SU-DHL-6 (cell line): ENCODE measurements around the gene RPS6KA5.

Source experiments
- H2AFZ ChIP-seq: fragments of 200-600 bp; sonication (generic); 2 replicates; pipeline ENCODE4 v1.6.1; 2014; ENCODE audit warnings: low read depth, mild to moderate bottlenecking, moderate library complexity, mixed read lengths, antibody characterized with exemption, low read length; ENCODE audit not compliant: severe bottlenecking
- H3F3A ChIP-seq: fragments of 200-600 bp; shearing (Covaris generic); 2 replicates; pipeline ENCODE4 v1.6.0; 2016; ENCODE audit warnings: antibody characterized with exemption, mild to moderate bottlenecking; ENCODE audit not compliant: insufficient read depth
- H3K27ac ChIP-seq: fragments of 200-600 bp; sonication (generic); 2 replicates; pipeline ENCODE4 v1.5.1; 2016; ENCODE audit warnings: low read depth, mild to moderate bottlenecking, low read length, moderate library complexity, mixed read lengths
- H3K27me3 ChIP-seq: fragments of 200-600 bp; sonication (generic), shearing (Covaris generic); 2 replicates; pipeline ENCODE4 v1.6.0; 2014; ENCODE audit warnings: mild to moderate bottlenecking, low read length
- H3K36me3 ChIP-seq: fragments of 200-600 bp; sonication (generic); 2 replicates; pipeline ENCODE4 v1.6.1; 2014; ENCODE audit warnings: mild to moderate bottlenecking, low read length, mixed read lengths
- H3K4me2 ChIP-seq: fragments of 300-600, 200-600 bp; shearing (Covaris generic), sonication (generic); 2 replicates; pipeline ENCODE4 v1.6.0; 2014; ENCODE audit warnings: low read length, low read depth, mild to moderate bottlenecking; ENCODE audit not compliant: poor library complexity, severe bottlenecking
- H3K4me3 ChIP-seq: fragments of 200-600 bp; sonication (generic); 2 replicates; pipeline ENCODE4 v1.5.1; 2014; ENCODE audit warnings: antibody characterized with exemption, low read length, mild to moderate bottlenecking, mixed read lengths; ENCODE audit not compliant: insufficient read depth, poor library complexity, severe bottlenecking
- H3K79me2 ChIP-seq: fragments of 200-600 bp; sonication (generic); 2 replicates; pipeline ENCODE4 v1.6.1; 2014; ENCODE audit warnings: mild to moderate bottlenecking, low read length, moderate library complexity; ENCODE audit not compliant: insufficient read depth
- H3K9ac ChIP-seq: fragments of 200-600 bp; sonication (generic); 2 replicates; pipeline ENCODE4 v1.7.0; 2014; ENCODE audit warnings: mild to moderate bottlenecking, low read length
- H3K9me2 ChIP-seq: fragments of 200-600 bp; sonication (generic); replicated peaks from 2 replicates; pipeline ENCODE4 v1.6.1; 2014; ENCODE audit warnings: low read length; ENCODE audit not compliant: insufficient read depth
- H3K9me3 ChIP-seq: fragments of 200-600 bp; sonication (generic); 2 replicates; pipeline ENCODE4 v1.6.1; 2014; ENCODE audit warnings: low read length, mixed read lengths; ENCODE audit not compliant: insufficient read depth
- H4K20me1 ChIP-seq: fragments of 200-600 bp; sonication (generic); 2 replicates; pipeline ENCODE4 v1.6.1; 2014; ENCODE audit warnings: low read depth, mild to moderate bottlenecking, antibody characterized with exemption, low read length, moderate library complexity, mixed read lengths
- CTCF ChIP-seq: fragments of 200-600 bp; sonication (generic); IDR thresholded peaks from one replicate; pipeline ENCODE4 v1.5.1; 2017; ENCODE audit warnings: antibody characterized with exemption, mild to moderate bottlenecking, low read length, moderate library complexity; ENCODE audit not compliant: insufficient read depth, poor library complexity, severe bottlenecking
- EZH2phosphoT487 ChIP-seq: fragments of 200-600 bp; sonication (generic), shearing (Covaris generic); conservative IDR thresholded peaks from 2 replicates; pipeline ENCODE4 v1.6.1; 2018; ENCODE audit warnings: mild to moderate bottlenecking, antibody characterized with exemption, low read length, moderate library complexity, mixed read lengths

RPS6KA5 gene

GRCh38 chr14:90996967-90997366, 63.5 kb downstream of the RPS6KA5 start:
- Histone ChIP-seq H2AFZ (no peak overlapping the region), H3K27ac (no peak overlapping the region), H3K36me3 (no peaks in the 10 kb centered on the region), H3K79me2 (no peaks in the 10 kb centered on the region), H3K9ac (no peak overlapping the region), H3K4me3 (no peak overlapping the region), H4K20me1 (no peaks in the 10 kb centered on the region), H3K4me2 (no peak overlapping the region), H3F3A (no peaks in the 10 kb centered on the region), H3K27me3 (no peaks in the 10 kb centered on the region), H3K9me2 (no peaks in the 10 kb centered on the region), H3K9me3 (no peaks in the 10 kb centered on the region)
- TF ChIP-seq CTCF, result no peak
- no peak for TF ChIP-seq EZH2phosphoT487

- Histone ChIP-seq H3K9me2 (no peaks in the 10 kb centered on the region), H3K9me3 (no peaks in the 10 kb centered on the region), H3K9ac (no peak overlapping the region), H3K36me3 (no peaks in the 10 kb centered on the region), H3K27me3 (no peaks in the 10 kb centered on the region), H4K20me1 (no peaks in the 10 kb centered on the region), H3K27ac (no peak overlapping the region), H3K4me2 (no peak overlapping the region), H3F3A (no peaks in the 10 kb centered on the region), H2AFZ (no peak overlapping the region), H3K4me3 (no peak overlapping the region), H3K79me2 (no peaks in the 10 kb centered on the region)
- no peak for TF ChIP-seq CTCF
- TF ChIP-seq EZH2phosphoT487, result no peak
Measured at GRCh38 chr14:90995785-90996184, 64.7 kb downstream of the RPS6KA5 start.

- no peak for TF ChIP-seq EZH2phosphoT487
- TF ChIP-seq CTCF, result no peak
- H3K9me3 ChIP-seq, result no peaks in the 10 kb centered on the region
- H3K79me2 ChIP-seq, result no peaks in the 10 kb centered on the region
Measured at GRCh38 chr14:90993792-90994191, 66.6 kb downstream of the RPS6KA5 start.

More at GRCh38 chr14:90993792-90994191, 66.6 kb downstream of the RPS6KA5 start:
- H3K4me3 ChIP-seq, result no peak overlapping the region
- H3K27ac ChIP-seq, result no peak overlapping the region
- H3K4me2 ChIP-seq, result no peak overlapping the region
- H3K9me2 ChIP-seq, result no peaks in the 10 kb centered on the region
- no peaks in the 10 kb centered on the region for H3K27me3 ChIP-seq
- H3F3A ChIP-seq, result no peaks in the 10 kb centered on the region
- no peak overlapping the region for H3K9ac ChIP-seq
- H2AFZ ChIP-seq, result no peak overlapping the region
- H3K36me3 ChIP-seq, result no peaks in the 10 kb centered on the region
- no peaks in the 10 kb centered on the region for H4K20me1 ChIP-seq
